Left colon (tissue), 2 donors: ENCODE measurements around the gene TNIK. TPM values are rescaled to one million over a fixed set of nuclear protein-coding genes. Genes with fewer than 3 reads are reported as not detected.
"Not testable (repeated sequence)": the region's sequence is repeated elsewhere in the genome, so short reads cannot be mapped to it uniquely, and the experiment has no call there.

Experiments used
- ATAC-seq: fragments of 200-7000 bp; cut with Tn5 transposase; one replicate; pipeline ENCODE4 v1.9.1; 2020; ENCODE audit warnings: mild to moderate bottlenecking, moderate library complexity
- DNase-seq, 2 donors: peaks; one replicate each; pipeline ENCODE4 v3.0.0-alpha.2; 2020
- intact Hi-C, 2 donors: fragments of 100-400 bp; cut with DNase I in 1 of 2; cut with micrococcal nuclease in 1 of 2; formaldehyde crosslinking; loops; one replicate each; pipeline versions ENCODE4 v1.11.2 to v1.14.0; 2022; cut with DNase I, micrococcal nuclease
- total RNA-seq, 2 donors: library from RNA; stranded (reverse); fragmentation: NEBNext Ultra II Directional; extraction: Animal tissue kit (Norgen Biotek cat#: 25700); gene quantifications; one replicate each; pipeline ENCODE4 v1.2.1, GENCODE V29; 2021
- donor health status: DM: no; HTN: no; CAD: no.
- donor health status: DM: yes; HTN: yes; CAD: no.

TNIK gene
- total RNA-seq, 2 donors from 2014 or later, result 30.5 to 32.1 TPM

- intact Hi-C loops, result no loop called here
- DNase-seq (no peak), ATAC-seq (no peak)
Measured at GRCh38 chr3:171399842-171400241, 60.4 kb downstream of the TNIK start.

GRCh38 chr3:171398343-171398742 lies 61.9 kb downstream of the TNIK start:
- ATAC-seq (no peak), DNase-seq (no peak)
- intact Hi-C loops, result no loop called here

- intact Hi-C loops, result no loop called here
- DNase-seq (no peak), ATAC-seq (no peak)
Measured at GRCh38 chr3:171397089-171397488, 63.1 kb downstream of the TNIK start.

GRCh38 chr3:171396048-171396447 lies 64.2 kb downstream of the TNIK start:
- intact Hi-C loops, result no loop called here
- no peak for ATAC-seq
- no peak for DNase-seq

- intact Hi-C loops, result no loop called here
- ATAC-seq, result no peak
- DNase-seq, result no peak
Measured at GRCh38 chr3:171393032-171393744, 67.0 kb downstream of the TNIK start.

GRCh38 chr3:171391432-171391831 lies 68.8 kb downstream of the TNIK start:
- intact Hi-C loops, result no loop called here
- ATAC-seq (no peak), DNase-seq (no peak)

- intact Hi-C loops, result no loop called here
- ATAC-seq (no peak), DNase-seq (no peak)
Measured at GRCh38 chr3:171390051-171390941, 69.9 kb downstream of the TNIK start.

GRCh38 chr3:171389491-171389890 lies 70.7 kb downstream of the TNIK start:
- ATAC-seq, result no peak
- no peak for DNase-seq
- intact Hi-C loops, result no loop called here

GRCh38 chr3:171388527-171388926 lies 71.7 kb downstream of the TNIK start:
- peak; percentile 29 for ATAC-seq
- DNase-seq, result no peak
- intact Hi-C loops, result no loop called here

- DNase-seq, result no peak
- intact Hi-C loops, result no loop called here
- peak; percentile 66 for ATAC-seq
Measured at GRCh38 chr3:171387062-171387461, 73.1 kb downstream of the TNIK start.

GRCh38 chr3:171385086-171385485 lies 75.1 kb downstream of the TNIK start:
- intact Hi-C loops, result no loop called here
- ATAC-seq (no peak), DNase-seq (no peak)

- DNase-seq (no peak), ATAC-seq (no peak)
- intact Hi-C loops, result no loop called here
Measured at GRCh38 chr3:171384101-171384891, 75.9 kb downstream of the TNIK start.

- ATAC-seq (no peak), DNase-seq (no peak)
- intact Hi-C loops, result no loop called here
Measured at GRCh38 chr3:171383206-171384018, 76.8 kb downstream of the TNIK start.

- ATAC-seq, intact Hi-C loops, DNase-seq: not testable (repeated sequence)
Measured at GRCh38 chr3:171382347-171382746, 77.9 kb downstream of the TNIK start.

GRCh38 chr3:171380711-171381425 lies 79.3 kb downstream of the TNIK start:
- ATAC-seq (no peak), DNase-seq (no peak)
- intact Hi-C loops, result no loop called here

- DNase-seq (no peak), ATAC-seq (no peak)
- intact Hi-C loops, result no loop called here
Measured at GRCh38 chr3:171379961-171380483, 80.2 kb downstream of the TNIK start.

GRCh38 chr3:171379281-171379680 lies 80.9 kb downstream of the TNIK start:
- ATAC-seq, result no peak
- intact Hi-C loops, result no loop called here

GRCh38 chr3:171378586-171378985 lies 81.6 kb downstream of the TNIK start:
- intact Hi-C loops, result no loop called here
- ATAC-seq (no peak), DNase-seq (no peak)

More at GRCh38 chr3:171379281-171379680, 80.9 kb downstream of the TNIK start:
- no peak for DNase-seq
